Loucy (cell line): ENCODE data around the gene SLC25A27.

Experiments
- H2AFZ ChIP-seq: fragments of 200-600 bp; sonication (generic); 2 replicates; pipeline ENCODE4 v1.6.0; 2016; ENCODE audit warnings: antibody characterized with exemption, mild to moderate bottlenecking, low read length, moderate library complexity
- H3F3A ChIP-seq: fragments of 200-600 bp; 2 replicates; pipeline ENCODE4 v1.6.0; 2016; ENCODE audit warnings: antibody characterized with exemption, low read depth, mild to moderate bottlenecking
- H3K27me3 ChIP-seq: fragments of 200-600 bp; sonication (generic); 2 replicates; pipeline ENCODE4 v1.6.1; 2014; ENCODE audit warnings: low read length, mild to moderate bottlenecking; ENCODE audit not compliant: insufficient read depth, poor library complexity, severe bottlenecking
- H3K36me3 ChIP-seq: fragments of 200-600 bp; sonication (generic); 2 replicates; pipeline ENCODE4 v1.6.1; 2016; ENCODE audit warnings: low read length; ENCODE audit not compliant: insufficient read depth
- H3K4me1 ChIP-seq: fragments of 200-600 bp; sonication (generic); 2 replicates; pipeline ENCODE4 v1.5.1; 2014; ENCODE audit warnings: low read length, mild to moderate bottlenecking; ENCODE audit not compliant: insufficient read depth, poor library complexity, severe bottlenecking
- H3K4me2 ChIP-seq: fragments of 200-600 bp; sonication (generic); 2 replicates; pipeline ENCODE4 v1.6.0; 2014; ENCODE audit warnings: antibody characterized with exemption, low read length, low read depth, mild to moderate bottlenecking; ENCODE audit not compliant: poor library complexity, severe bottlenecking
- H3K4me3 ChIP-seq: fragments of 200-600 bp; sonication (generic); 2 replicates; pipeline ENCODE4 v1.5.1; 2014; ENCODE audit warnings: low read length, mild to moderate bottlenecking, mixed read lengths; ENCODE audit not compliant: poor library complexity, severe bottlenecking
- H3K79me2 ChIP-seq: fragments of 200-600 bp; sonication (generic); 2 replicates; pipeline ENCODE4 v1.6.1; 2014; ENCODE audit warnings: low read length; ENCODE audit not compliant: insufficient read depth
- H3K9ac ChIP-seq: fragments of 200-600 bp; sonication (generic); 2 replicates; pipeline ENCODE4 v1.6.0; 2014; ENCODE audit warnings: mild to moderate bottlenecking, low read depth, low read length, moderate library complexity; ENCODE audit not compliant: poor library complexity, severe bottlenecking
- H3K9me2 ChIP-seq: fragments of 200-600 bp; sonication (generic); replicated peaks from 2 replicates; pipeline ENCODE4 v1.6.1; 2016; ENCODE audit warnings: low read depth, low read length, mixed read lengths
- H3K9me3 ChIP-seq: fragments of 200-600 bp; sonication (generic); 2 replicates; pipeline ENCODE4 v1.6.1; 2014; ENCODE audit warnings: mild to moderate bottlenecking, antibody characterized with exemption, low read length, low read depth; ENCODE audit not compliant: insufficient read depth
- H4K20me1 ChIP-seq: fragments of 200-600 bp; sonication (generic); 2 replicates; pipeline ENCODE4 v1.6.0; 2014; ENCODE audit warnings: antibody characterized with exemption, low read length, mild to moderate bottlenecking; ENCODE audit not compliant: insufficient read depth, poor library complexity, severe bottlenecking
- EZH2phosphoT487 ChIP-seq: fragments of 200-600 bp; IDR thresholded peaks from 2 replicates; pipeline ENCODE4 v1.6.1; 2018; ENCODE audit warnings: antibody characterized with exemption, mild to moderate bottlenecking, moderate library complexity, borderline replicate concordance
- TF ChIP-seq, protein P1 (sequence below): fragments of 200-600 bp; sonication (generic); conservative IDR thresholded peaks from 2 replicates; pipeline ENCODE4 v1.5.1; 2014; ENCODE audit warnings: mild to moderate bottlenecking, antibody characterized with exemption, low read length

The SLC25A27 gene

DNA sequence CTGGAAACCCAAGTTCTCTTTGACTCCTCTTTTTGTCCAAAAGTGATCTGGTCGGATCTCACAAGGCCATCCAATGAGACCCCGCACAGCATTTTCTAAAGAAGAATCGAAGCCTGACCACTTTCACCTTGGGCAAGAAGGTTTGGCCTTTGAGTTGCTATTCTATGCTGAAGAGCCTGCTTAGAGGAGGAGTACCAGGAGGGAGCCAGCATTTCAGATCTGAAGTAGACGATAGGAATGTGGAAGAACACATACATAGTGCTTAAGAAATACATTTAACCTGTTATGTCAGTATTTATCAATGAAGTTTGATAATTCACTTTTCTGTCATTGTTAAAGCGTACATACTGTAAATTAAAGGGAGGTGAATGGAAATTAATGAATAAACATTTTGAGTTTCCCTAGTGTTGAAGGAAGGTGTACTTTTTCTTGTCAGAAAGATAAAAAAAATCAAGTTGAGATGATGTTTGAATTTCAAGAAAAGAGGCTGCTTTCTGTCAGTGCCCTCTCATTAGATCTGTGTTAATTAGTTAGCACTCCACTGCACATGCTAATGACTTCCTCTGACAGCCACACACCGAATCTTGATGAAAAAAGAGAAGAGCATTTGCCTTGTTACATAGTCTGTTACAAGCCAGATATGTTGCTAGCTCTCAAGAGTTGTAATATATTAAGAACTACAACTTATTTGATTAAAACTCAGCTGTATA lies 24.0 kb downstream of the SLC25A27 start:
- H3K4me1 ChIP-seq: no peaks in the 10 kb centered on the region
- H3K9me2 ChIP-seq: no peaks in the 10 kb centered on the region
- no peak overlapping the region for H3K4me2 ChIP-seq
- H3K79me2 ChIP-seq: no peaks in the 10 kb centered on the region
- H4K20me1 ChIP-seq: no peaks in the 10 kb centered on the region
- H3K36me3 ChIP-seq: no peaks in the 10 kb centered on the region
- no peak overlapping the region for H3K4me3 ChIP-seq
- no peak overlapping the region for H3K9ac ChIP-seq
- H3K27me3 ChIP-seq: no peaks in the 10 kb centered on the region
- TF ChIP-seq EZH2phosphoT487: no peak
- TF ChIP-seq, protein P1, sequence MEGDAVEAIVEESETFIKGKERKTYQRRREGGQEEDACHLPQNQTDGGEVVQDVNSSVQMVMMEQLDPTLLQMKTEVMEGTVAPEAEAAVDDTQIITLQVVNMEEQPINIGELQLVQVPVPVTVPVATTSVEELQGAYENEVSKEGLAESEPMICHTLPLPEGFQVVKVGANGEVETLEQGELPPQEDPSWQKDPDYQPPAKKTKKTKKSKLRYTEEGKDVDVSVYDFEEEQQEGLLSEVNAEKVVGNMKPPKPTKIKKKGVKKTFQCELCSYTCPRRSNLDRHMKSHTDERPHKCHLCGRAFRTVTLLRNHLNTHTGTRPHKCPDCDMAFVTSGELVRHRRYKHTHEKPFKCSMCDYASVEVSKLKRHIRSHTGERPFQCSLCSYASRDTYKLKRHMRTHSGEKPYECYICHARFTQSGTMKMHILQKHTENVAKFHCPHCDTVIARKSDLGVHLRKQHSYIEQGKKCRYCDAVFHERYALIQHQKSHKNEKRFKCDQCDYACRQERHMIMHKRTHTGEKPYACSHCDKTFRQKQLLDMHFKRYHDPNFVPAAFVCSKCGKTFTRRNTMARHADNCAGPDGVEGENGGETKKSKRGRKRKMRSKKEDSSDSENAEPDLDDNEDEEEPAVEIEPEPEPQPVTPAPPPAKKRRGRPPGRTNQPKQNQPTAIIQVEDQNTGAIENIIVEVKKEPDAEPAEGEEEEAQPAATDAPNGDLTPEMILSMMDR: no peak
- 0 out of 2 replicates have a peak overlapping the region, but pooled peaks have one; percentile 65 for H2AFZ ChIP-seq
- no peaks in the 10 kb centered on the region for H3K9me3 ChIP-seq
- H3F3A ChIP-seq: no peaks in the 10 kb centered on the region

DNA sequence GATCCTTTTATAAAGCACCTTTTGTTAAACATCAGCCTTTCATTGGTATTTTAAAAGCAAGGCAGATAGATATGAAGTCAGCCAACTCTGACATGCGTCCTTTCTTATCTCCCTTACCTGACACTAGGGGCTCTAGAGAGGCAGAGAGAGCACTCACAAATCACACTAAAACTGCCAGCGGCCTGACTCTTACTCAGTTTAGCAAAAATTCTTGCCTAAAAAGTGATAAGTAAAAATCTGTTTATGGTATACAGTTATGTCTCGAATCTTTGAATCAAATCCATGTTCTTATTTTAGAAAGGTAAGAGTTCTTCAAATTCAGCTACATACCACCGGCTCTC lies 24.5 kb downstream of the SLC25A27 start:
- Histone ChIP-seq H3K36me3 (no peaks in the 10 kb centered on the region), H3F3A (no peaks in the 10 kb centered on the region), H3K27me3 (no peaks in the 10 kb centered on the region), H2AFZ (0 out of 2 replicates have a peak overlapping the region, but pooled peaks have one; percentile 65), H3K4me1 (no peaks in the 10 kb centered on the region), H3K4me3 (no peak overlapping the region), H4K20me1 (no peaks in the 10 kb centered on the region), H3K4me2 (no peak overlapping the region), H3K9me2 (no peaks in the 10 kb centered on the region), H3K9ac (no peak overlapping the region), H3K79me2 (no peaks in the 10 kb centered on the region), H3K9me3 (no peaks in the 10 kb centered on the region)
- TF ChIP-seq EZH2phosphoT487: no peak
- TF ChIP-seq, protein P1: peak; percentile 57

DNA sequence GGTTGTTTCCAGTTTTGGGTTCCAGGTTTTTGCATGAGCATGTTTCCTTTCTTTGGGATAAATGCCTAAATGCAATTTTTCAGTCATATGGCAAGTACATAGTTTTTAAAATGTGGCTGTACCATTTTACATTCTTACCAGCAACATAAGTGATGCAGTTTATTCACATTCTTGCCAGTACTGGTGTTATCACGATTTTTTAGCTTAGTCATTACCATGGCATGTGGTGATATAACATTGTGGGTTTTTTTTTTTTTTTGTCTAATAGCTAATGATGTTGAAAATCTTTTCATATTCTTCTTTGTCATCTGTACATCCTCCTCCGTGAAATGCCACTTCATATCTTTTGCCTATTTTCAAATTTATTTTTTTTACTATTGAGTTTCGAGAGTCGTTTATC lies 32.0 kb downstream of the SLC25A27 start:
- Histone ChIP-seq H3K27me3 (no peaks in the 10 kb centered on the region), H3K9me2 (no peaks in the 10 kb centered on the region), H3K36me3 (no peaks in the 10 kb centered on the region), H3K4me3 (no peak overlapping the region), H3F3A (no peaks in the 10 kb centered on the region), H2AFZ (no peak overlapping the region), H3K4me2 (no peak overlapping the region), H3K4me1 (no peaks in the 10 kb centered on the region), H3K9me3 (no peaks in the 10 kb centered on the region), H3K79me2 (no peaks in the 10 kb centered on the region), H4K20me1 (no peaks in the 10 kb centered on the region), H3K9ac (no peak overlapping the region)
- no peak for TF ChIP-seq EZH2phosphoT487
- TF ChIP-seq, protein P1: no peak
